ENCODE measurements around the gene GALK1.
"Not testable (repeated sequence)": the region's sequence is repeated elsewhere in the genome, so short reads cannot be mapped to it uniquely, and the experiment has no call there.

Gene GALK1

DNA sequence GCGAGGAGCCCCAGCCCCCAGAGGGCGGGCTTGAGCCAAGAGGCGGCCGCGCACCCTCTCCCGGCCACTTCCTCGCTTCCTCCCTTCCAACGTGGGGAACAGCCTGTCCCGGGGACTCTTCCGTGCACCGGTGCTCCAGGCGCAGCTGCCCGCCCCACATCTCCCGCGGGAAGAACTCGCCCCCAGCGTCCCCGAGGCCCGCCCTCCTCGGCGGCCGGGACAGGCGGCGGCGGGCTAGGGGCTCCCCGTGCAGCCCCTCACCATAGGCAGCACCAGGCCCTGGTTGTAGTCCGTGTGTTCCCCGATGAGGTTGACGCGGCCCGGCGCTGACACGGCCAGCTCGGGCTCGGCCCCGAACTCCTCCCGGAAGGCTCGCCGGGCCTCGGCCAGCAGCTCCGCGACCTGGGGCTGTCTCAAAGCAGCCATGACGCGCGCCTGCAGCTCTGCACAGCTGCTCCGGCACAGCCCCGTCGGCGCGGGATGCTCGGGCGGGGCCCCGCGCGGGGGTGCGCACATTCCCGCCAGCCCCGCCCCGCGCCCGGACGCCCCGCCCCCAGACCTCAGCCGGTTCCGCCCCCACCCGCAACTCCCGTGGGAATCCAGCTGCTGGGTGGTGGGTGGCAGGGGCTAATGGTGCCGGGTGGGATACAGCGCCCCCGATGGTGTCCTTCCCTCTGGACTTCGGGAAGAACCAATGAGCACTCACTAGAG is at the start of gene GALK1:
Gene GALK1, minus strand, starts transcription at position 482 of the 711 bp plus-strand sequence. Its CDS starts 56 bp downstream, at position 426.
- peaks cover 30% of the 10 kb centered on the region for H3K4me1 Mint-ChIP-seq
- H3K9me3 Mint-ChIP-seq, result no peaks in the 10 kb centered on the region
- peak within 1 kb of the TSS; percentile 87 to 95 for H3K4me3 Mint-ChIP-seq
- no peaks in the 10 kb centered on the region for H3K27me3 Mint-ChIP-seq
- H3K27ac Mint-ChIP-seq, result peak within 1 kb of the TSS; percentile 87 to 96
- peak; percentile 96 for ATAC-seq
- peak; percentile 69 to 75 for DNase-seq

DNA sequence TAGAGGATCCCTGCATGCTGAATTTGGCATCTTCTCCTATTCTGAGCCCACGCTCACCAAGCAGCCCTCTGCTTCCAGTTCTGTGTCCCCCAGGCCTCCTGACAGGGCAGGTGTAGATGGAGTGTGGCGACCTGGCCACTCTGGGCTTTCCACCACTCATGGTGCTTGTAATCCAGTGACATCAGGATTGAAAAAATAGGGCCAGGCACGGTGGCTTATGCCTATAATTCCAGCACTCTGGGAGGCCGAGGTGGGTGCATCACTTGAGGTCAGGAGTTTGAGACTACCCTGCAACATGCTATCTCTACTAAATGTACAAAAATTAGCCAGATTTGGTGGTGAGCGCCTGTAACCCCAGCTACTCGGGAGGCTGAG is 49.0 kb upstream of the GALK1 start:
- H3K27ac Mint-ChIP-seq, result no peak overlapping the region

DNA sequence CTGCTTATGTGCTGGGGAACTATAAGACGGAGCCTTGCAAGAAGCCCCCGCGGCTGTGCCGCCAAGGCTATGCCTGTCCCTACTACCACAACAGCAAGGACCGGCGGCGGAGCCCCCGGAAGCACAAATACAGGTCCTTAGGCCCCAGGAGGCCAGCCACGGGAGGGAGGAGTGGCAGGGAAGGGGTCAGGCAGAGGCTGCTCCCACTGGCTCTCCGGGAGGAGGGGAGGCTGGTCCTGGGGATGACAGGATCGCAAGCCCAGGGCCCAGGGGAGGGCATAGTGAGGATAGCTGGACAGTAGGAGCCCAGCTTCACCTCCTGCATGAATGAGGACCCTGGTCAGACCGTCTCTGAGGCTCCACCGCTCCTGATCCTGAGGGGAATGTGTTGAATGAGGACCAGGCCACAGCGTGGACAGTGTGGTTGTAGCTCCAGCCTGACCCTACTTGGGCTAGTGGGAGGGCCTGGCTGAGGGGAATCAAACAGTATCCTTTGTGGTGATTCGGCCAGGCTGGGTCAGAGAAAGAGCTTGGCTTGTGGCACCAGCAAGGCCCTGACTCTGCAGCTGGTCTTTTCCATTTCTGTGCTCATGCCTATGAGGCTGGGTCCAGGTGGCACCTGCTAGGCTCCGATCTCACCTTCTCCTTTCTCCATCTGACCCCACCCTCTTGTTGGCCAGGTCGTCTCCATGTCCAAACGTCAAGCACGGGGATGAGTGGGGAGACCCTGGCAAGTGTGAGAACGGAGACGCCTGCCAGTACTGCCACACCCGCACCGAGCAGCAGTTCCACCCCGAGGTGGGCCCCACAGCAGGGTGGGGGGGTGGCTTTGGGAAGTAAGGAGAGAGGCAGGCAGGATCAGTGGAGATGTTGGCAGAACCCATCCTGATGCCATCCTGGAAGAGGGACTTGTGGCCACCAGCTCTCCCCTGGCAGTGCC is 48.4 kb upstream of the GALK1 start:
- no peaks in the 10 kb centered on the region for H3K9me3 Mint-ChIP-seq
- no peaks in the 10 kb centered on the region for H3K27me3 Mint-ChIP-seq
- H3K4me3 Mint-ChIP-seq, result no peak overlapping the region
- peak overlapping the region in 1 of 2 donors; percentile 59 for H3K27ac Mint-ChIP-seq
- DNase-seq (no peak), ATAC-seq (no peak)
- peaks cover 6% of the 10 kb centered on the region for H3K4me1 Mint-ChIP-seq

More for the DNA sequence above, 49.0 kb upstream of the GALK1 start:
- no peak for ATAC-seq
- no peak for DNase-seq
- H3K9me3 Mint-ChIP-seq, result no peaks in the 10 kb centered on the region
- H3K27me3 Mint-ChIP-seq, result no peaks in the 10 kb centered on the region
- no peaks in the 10 kb centered on the region for H3K4me1 Mint-ChIP-seq
- H3K4me3 Mint-ChIP-seq, result no peak overlapping the region

DNA sequence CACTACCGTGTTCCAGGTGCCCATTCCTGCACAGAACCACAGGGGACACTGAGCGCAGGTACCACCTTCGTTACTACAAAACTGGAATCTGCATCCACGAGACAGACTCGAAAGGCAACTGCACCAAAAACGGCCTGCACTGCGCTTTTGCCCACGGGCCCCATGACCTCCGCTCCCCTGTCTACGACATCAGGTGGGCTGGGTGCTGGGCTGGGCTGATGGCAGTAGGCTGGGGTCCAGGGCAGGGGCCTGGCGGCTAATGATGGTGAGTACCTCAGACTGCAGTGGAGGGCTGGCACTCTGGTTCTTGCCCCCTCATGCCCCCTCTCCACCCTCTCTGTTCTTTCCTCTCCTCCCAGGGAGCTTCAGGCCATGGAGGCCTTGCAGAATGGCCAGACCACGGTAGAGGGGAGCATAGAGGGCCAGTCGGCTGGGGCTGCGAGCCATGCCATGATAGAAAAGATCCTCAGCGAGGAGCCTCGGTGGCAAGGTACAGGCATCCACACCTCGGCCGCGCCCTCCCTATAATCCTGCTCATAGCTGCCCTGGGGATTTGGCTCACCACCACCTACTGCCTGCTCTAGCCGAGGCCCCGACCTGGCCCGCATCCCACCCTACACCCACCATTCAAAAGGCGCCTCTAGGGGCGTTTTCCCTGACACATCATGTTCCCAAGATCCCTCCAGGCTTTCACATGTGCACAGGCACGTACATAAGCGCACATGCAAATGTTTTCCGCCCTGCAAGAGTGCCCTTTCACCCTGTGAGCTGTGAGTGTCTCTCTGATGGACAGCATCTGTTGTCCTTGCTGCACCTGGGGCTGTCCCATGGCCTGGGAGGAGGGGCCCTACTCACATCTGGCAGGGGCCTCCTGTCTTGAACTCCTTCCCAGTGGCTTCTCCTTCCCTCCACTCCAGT is 47.4 kb upstream of the GALK1 start:
- Mint-ChIP-seq H3K4me1 (peaks cover 8% of the 10 kb centered on the region), H3K27me3 (no peaks in the 10 kb centered on the region), H3K27ac (no peak overlapping the region), H3K4me3 (no peak overlapping the region), H3K9me3 (no peaks in the 10 kb centered on the region)
- no peak for ATAC-seq
- DNase-seq, result no peak

DNA sequence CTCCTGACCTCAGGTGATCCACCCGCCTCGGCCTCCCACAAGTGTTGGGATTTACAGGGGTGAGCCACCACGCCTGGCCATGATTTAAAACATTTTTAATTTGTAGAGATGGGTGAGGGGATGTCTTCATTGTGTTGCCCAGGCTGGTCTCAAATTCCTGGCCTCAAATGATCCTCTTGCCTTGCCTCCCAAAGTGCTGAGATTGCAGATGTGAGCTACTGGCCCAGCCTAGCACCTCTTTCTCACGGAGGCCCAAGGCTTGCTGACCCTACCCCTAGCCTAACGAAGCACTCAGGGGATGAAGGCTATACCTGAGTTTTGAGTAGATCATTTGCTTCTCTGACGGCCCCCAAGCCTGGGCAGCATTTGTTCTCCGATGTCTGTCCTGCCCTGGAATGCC is 46.2 kb upstream of the GALK1 start:
- no peak for DNase-seq
- Mint-ChIP-seq H3K27ac (no peak overlapping the region), H3K4me1 (peaks cover 8% of the 10 kb centered on the region), H3K4me3 (no peak overlapping the region), H3K9me3 (no peaks in the 10 kb centered on the region), H3K27me3 (no peaks in the 10 kb centered on the region)
- ATAC-seq, result no peak

DNA sequence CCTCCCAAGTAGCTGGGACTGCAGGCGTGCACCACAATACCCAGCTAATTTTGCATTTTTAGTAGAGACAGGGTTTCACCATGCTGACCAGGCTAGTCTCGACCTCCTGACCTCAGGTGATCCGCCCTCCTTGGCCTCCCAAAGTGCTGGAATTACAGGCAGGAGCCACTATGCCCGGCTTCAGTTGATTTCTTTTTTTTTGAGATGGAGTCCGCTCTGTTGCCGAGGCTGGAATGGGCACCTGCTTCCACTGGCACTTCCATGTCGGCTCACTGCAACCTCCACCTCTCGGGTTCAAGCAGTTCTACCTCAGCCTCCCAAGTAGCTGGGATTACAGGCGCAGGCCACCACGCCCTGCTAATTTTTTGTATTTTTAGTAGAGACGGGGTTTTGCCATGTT is 45.8 kb upstream of the GALK1 start:
- H3K27me3 Mint-ChIP-seq, H3K9me3 Mint-ChIP-seq, H3K4me1 Mint-ChIP-seq, ATAC-seq, H3K27ac Mint-ChIP-seq, DNase-seq, H3K4me3 Mint-ChIP-seq: not testable (repeated sequence)

DNA sequence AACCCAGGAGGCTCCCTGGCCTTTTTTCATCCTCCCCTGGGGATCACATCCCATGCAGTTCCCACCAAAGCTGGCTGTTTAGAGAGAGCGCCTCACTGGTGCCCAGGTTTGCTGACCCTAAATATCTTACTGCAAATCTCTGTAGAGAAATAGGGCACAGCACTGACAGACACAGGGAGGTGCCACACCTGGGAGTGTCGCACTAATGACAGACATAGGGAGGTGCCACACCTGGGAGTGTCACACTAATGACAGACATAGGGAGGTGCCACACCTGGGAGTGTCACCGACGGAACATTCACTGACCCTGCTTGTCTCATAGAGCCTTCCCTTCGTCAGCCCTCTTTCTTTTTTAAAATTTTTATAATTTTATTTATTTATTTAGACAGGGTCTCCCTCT is 45.2 kb upstream of the GALK1 start:
- H3K27ac Mint-ChIP-seq, result no peak overlapping the region
- no peak for DNase-seq
- H3K4me1 Mint-ChIP-seq, result peaks cover 8% of the 10 kb centered on the region
- H3K4me3 Mint-ChIP-seq, result no peak overlapping the region
- no peaks in the 10 kb centered on the region for H3K9me3 Mint-ChIP-seq
- ATAC-seq, result no peak
- H3K27me3 Mint-ChIP-seq, result no peaks in the 10 kb centered on the region

DNA sequence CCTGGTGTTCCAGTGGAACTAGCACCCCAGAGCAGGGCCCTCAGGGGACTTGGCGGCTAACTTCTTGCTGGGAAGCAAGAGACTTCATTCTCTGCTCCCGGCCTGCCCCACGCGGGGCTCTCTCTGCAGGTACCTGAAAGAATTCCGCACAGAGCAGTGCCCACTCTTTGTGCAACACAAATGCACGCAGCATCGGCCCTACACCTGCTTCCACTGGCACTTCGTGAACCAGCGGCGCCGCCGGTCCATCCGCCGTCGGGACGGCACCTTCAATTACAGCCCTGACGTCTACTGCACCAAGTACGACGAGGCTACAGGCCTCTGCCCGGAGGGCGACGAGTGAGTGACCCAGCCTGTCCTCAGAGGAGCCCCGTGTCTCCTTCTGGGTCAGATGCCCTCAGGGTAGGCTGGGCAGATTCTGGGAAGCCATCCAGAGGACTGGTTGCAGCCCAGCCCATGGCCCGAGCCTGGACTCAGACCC is 44.7 kb upstream of the GALK1 start:
- no peaks in the 10 kb centered on the region for H3K9me3 Mint-ChIP-seq
- no peak for ATAC-seq
- H3K4me1 Mint-ChIP-seq, result peaks cover 8% of the 10 kb centered on the region

DNA sequence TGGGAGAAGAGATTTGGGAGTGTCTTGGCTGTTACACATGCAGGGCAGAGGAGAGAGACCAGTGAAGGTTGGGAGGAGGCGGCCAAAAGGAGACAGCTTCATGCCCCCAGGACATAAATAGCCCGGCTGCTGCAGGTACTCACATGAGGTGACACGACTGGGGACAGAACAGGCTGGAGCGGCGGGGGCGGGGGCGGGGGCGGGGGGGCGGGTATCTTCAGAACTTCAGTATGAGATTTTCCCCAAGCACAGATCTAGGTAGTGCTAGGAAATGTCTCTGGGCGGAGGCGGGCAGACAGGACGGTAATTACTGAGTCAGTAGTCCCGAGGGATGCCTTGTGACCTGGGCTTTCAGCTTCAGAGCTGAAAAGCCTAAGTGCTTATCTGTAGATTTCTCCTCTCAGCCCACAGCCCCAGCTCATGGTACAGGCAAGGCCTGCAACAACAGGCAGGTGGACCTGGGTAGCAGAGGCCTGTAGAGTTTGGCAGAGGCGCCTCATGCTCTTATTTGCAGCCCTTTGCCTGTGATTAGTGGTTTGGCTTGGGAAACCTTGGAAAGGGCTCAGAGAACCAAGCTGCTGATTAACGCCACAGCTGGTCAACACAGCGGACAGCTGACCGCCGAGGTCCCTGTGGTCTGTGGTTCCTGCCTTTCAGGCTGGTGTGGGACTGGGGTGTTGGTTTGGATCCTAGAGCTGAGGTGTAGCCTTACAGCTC is 44.1 kb upstream of the GALK1 start:
- Mint-ChIP-seq H3K27me3 (no peaks in the 10 kb centered on the region), H3K27ac (peak overlapping the region in 1 of 2 donors; percentile 75), H3K9me3 (no peaks in the 10 kb centered on the region), H3K4me3 (no peak overlapping the region), H3K4me1 (peaks cover 10% of the 10 kb centered on the region)
- DNase-seq (no peak), ATAC-seq (no peak)

More for the DNA sequence above, 44.7 kb upstream of the GALK1 start:
- no peak for DNase-seq
- H3K4me3 Mint-ChIP-seq, result no peak overlapping the region
- no peaks in the 10 kb centered on the region for H3K27me3 Mint-ChIP-seq
- H3K27ac Mint-ChIP-seq, result no peak overlapping the region

DNA sequence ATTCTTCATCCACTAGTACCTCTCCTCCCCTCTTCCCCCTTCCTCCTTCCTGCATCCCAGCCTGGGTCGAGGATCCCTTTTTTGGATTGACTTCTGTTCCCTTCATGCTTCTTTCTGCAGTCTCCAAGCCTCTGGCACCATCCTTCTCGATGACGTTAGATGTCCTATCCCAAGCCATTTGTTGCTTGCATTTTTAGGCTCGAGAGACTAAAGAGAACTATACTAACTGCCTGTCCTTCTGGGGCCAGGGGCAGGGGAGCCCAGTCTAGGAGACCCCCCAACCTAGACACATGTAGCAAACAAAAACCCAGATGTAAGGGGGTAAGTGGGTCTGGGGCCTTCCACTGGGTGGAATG is 43.5 kb upstream of the GALK1 start:
- peaks cover 15% of the 10 kb centered on the region for H3K4me1 Mint-ChIP-seq
- no peaks in the 10 kb centered on the region for H3K27me3 Mint-ChIP-seq
- no peak overlapping the region for H3K4me3 Mint-ChIP-seq
- H3K27ac Mint-ChIP-seq, result peak overlapping the region; percentile 75 to 80
- ATAC-seq, result no peak
- DNase-seq, result no peak
- no peaks in the 10 kb centered on the region for H3K9me3 Mint-ChIP-seq

DNA sequence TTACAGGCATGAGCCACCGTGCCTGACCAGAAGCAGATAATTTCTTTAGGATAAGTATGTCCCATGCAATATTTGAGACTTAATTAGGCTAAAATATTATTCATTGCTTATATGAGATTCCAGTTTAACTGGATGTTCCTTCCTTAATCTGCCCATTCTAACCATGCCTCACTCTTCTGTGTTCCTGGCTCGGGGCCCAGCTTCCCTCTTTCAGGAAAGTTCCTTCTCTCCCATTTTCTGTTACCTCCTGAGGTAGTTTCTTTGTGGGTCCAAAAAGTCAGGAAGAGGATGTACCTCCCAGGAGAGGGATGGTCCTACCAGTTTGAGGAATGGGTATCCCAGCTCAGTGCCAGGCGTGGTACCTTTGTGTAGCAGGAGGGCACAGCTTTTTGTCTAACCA is 42.9 kb upstream of the GALK1 start:
- Mint-ChIP-seq H3K4me1 (peaks cover 19% of the 10 kb centered on the region), H3K4me3 (no peak overlapping the region), H3K27me3 (no peaks in the 10 kb centered on the region), H3K27ac (peak overlapping the region in 1 of 2 donors; percentile 64), H3K9me3 (no peaks in the 10 kb centered on the region)
- DNase-seq, result no peak
- ATAC-seq, result no peak

DNA sequence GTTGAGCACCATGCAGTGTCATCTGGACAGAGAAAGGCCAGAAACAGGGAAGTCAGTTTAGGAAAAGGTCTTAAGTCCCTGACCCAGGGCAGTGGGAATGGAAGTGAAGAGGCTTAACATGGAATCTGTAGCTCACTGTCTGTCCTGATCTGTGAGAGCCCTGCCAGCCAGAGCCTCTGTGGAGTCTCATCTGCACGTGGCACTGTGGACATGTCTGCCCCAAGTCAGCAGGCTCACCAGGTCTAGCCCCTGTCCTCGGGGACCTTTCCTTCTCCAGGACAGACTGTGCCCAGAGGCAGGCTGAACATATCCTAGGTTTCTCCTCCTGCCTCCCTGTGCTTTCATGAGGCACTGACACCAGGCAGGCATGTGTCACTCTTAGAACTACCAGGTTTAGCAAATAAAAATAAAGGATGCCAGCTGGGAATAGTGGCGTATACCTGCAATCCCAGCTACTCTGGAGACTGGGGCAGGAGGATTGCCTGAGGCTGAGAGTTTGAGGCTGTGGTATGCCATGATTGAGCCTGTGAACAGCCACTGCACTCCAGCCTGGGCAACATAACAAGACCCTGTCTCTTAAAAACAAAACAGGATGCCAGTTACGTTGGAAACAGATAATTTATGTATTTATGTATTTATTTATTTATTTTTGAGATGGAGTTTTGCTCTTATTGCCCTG is 42.0 kb upstream of the GALK1 start:
- H3K27me3 Mint-ChIP-seq, result no peaks in the 10 kb centered on the region
- no peak overlapping the region for H3K4me3 Mint-ChIP-seq
- no peaks in the 10 kb centered on the region for H3K9me3 Mint-ChIP-seq
- DNase-seq (no peak), ATAC-seq (no peak)
- H3K4me1 Mint-ChIP-seq, result peaks cover 19% of the 10 kb centered on the region
- H3K27ac Mint-ChIP-seq, result peak overlapping the region in 1 of 2 donors; percentile 48

DNA sequence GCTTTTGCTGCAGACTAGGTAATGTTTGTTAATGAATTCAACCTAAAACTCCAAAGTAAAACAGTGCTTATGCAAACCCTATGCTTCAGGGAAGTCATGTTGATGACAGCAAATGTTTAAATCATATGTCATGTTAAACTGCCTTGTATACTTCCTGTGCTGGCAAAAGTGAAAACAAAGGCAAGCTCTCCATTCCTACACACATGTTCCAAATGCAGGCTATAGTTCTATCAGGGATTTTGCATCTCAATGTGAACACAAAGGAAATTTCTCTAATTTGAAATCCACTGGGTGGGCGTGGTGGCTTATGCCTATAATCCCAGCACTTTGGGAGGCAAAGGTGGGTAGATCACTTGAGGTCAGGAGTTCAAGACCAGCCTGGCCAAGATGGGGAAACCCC is 38.9 kb upstream of the GALK1 start:
- ATAC-seq, result no peak
- no peak overlapping the region for H3K4me3 Mint-ChIP-seq

DNA sequence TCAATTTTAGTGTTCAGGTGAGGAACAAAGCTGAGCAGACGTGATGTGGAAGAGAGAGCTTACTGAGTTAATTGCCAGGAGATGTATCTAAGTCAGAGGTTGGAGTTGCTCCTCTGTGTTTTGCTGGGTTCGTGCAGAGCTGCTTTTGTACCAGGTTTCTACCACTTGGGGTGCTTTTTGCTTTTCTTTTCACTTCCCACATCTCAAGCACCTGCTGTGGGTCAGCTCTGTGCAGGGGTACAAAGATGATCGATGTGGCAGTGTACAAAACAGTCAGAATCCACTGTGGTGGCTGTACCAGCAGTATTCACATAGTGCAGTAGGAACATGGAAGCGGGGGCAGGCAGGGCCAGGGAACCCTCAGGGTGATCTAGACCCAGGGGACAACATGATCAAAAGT is 34.4 kb upstream of the GALK1 start:
- Mint-ChIP-seq H3K9me3 (no peaks in the 10 kb centered on the region), H3K4me1 (peaks cover 11% of the 10 kb centered on the region), H3K27me3 (no peaks in the 10 kb centered on the region), H3K4me3 (no peak overlapping the region), H3K27ac (no peak overlapping the region)
- no peak for DNase-seq
- ATAC-seq, result no peak

More for the DNA sequence above, 38.9 kb upstream of the GALK1 start:
- H3K4me1 Mint-ChIP-seq, result peaks cover 17% of the 10 kb centered on the region
- no peak for DNase-seq
- H3K27ac Mint-ChIP-seq, result peak overlapping the region in 1 of 2 donors; percentile 85
- no peaks in the 10 kb centered on the region for H3K9me3 Mint-ChIP-seq
- no peaks in the 10 kb centered on the region for H3K27me3 Mint-ChIP-seq
